ENCODE data around the gene ROGDI. TPM values are rescaled to one million over a fixed set of nuclear protein-coding genes. Genes with fewer than 3 reads are reported as not detected.

Gene ROGDI
- total RNA-seq, 2 experiments from 2014 or later = 9.4 to 11.0 TPM

GRCh38 chr16:4832698-4833343 is 30.4 kb upstream of the ROGDI start:
- peaks cover 83% of the 10 kb centered on the region for H3K36me3 Mint-ChIP-seq (ENCODE audit: low read depth)
- H3K27ac Mint-ChIP-seq = no peak overlapping the region
- H3K4me1 Mint-ChIP-seq (ENCODE audit: low read depth) = peaks cover 5% of the 10 kb centered on the region
- no peak for DNase-seq
- no peaks in the 10 kb centered on the region for H3K27me3 Mint-ChIP-seq
- Histone ChIP-seq H3K27ac (ENCODE audit: low read depth in 1 of 2, low read length in 2 of 2) (no peak overlapping the region), H3K36me3 (ENCODE audit: insufficient read depth, low read length) (peaks cover 76% of the 10 kb centered on the region), H3K4me1 (ENCODE audit: insufficient read depth, low read length) (no peaks in the 10 kb centered on the region), H3K9me3 (ENCODE audit: control insufficient read depth in 1 of 2, insufficient read depth in 1 of 2, low read length in 2 of 2) (no peaks in the 10 kb centered on the region), H3K4me3 (ENCODE audit: low read length) (no peak overlapping the region), H3K27me3 (ENCODE audit: control insufficient read depth in 1 of 2, insufficient read depth in 2 of 2, low read length in 2 of 2) (no peaks in the 10 kb centered on the region)
- ChIA-PET POLR2A (interaction anchor here (0.7 kb wide), 1 partner anchor 65 kb away, joined by 3 read pairs; no protein-coding TSS in a partner anchor), CTCF (no interaction called here)
- ATAC-seq (ENCODE audit: poor library complexity) = no peak
- TF ChIP-seq, protein P1, sequence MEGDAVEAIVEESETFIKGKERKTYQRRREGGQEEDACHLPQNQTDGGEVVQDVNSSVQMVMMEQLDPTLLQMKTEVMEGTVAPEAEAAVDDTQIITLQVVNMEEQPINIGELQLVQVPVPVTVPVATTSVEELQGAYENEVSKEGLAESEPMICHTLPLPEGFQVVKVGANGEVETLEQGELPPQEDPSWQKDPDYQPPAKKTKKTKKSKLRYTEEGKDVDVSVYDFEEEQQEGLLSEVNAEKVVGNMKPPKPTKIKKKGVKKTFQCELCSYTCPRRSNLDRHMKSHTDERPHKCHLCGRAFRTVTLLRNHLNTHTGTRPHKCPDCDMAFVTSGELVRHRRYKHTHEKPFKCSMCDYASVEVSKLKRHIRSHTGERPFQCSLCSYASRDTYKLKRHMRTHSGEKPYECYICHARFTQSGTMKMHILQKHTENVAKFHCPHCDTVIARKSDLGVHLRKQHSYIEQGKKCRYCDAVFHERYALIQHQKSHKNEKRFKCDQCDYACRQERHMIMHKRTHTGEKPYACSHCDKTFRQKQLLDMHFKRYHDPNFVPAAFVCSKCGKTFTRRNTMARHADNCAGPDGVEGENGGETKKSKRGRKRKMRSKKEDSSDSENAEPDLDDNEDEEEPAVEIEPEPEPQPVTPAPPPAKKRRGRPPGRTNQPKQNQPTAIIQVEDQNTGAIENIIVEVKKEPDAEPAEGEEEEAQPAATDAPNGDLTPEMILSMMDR (IDR thresholded peaks at IDR 0.05) = no peak
- no peaks in the 10 kb centered on the region for H3K9me3 Mint-ChIP-seq
- intact Hi-C loops (cut with DNase I, micrococcal nuclease) = no loop called here
- no peak overlapping the region for H3K4me3 Mint-ChIP-seq

DNA sequence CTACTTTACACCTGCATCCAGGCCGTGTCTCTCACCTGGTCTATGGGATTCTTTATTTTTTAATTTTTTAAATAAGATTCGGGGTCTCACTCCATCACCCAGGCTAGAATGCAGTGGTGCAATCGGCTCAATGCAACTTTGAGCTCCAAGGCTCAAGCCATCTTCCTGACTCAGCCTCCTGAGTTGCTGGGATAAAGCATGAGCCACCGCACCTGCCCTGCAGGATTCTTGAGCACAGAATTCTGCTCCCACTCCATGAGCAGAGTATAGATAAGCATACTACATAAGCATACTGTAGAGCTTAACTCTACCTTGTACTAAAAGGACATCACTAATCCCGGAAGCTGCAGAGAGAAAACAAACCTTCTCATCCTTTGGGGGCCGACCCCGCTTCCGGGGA is 29.2 kb upstream of the ROGDI start:
- TF ChIP-seq, protein P1 (IDR thresholded peaks at IDR 0.05) = no peak
- peaks cover 84% of the 10 kb centered on the region for H3K36me3 Mint-ChIP-seq (ENCODE audit: low read depth)
- no peaks in the 10 kb centered on the region for H3K27me3 Mint-ChIP-seq
- no peak overlapping the region for H3K27ac Mint-ChIP-seq
- no peak for DNase-seq
- H3K9me3 Mint-ChIP-seq = no peaks in the 10 kb centered on the region
- CTCF ChIA-PET = no interaction called here
- Histone ChIP-seq H3K4me3 (ENCODE audit: low read length) (no peak overlapping the region), H3K9me3 (ENCODE audit: control insufficient read depth in 1 of 2, insufficient read depth in 1 of 2, low read length in 2 of 2) (no peaks in the 10 kb centered on the region), H3K27ac (ENCODE audit: low read depth in 1 of 2, low read length in 2 of 2) (no peak overlapping the region), H3K4me1 (ENCODE audit: insufficient read depth, low read length) (no peaks in the 10 kb centered on the region), H3K36me3 (ENCODE audit: insufficient read depth, low read length) (peaks cover 77% of the 10 kb centered on the region), H3K27me3 (ENCODE audit: control insufficient read depth in 1 of 2, insufficient read depth in 2 of 2, low read length in 2 of 2) (no peaks in the 10 kb centered on the region)
- peaks cover 5% of the 10 kb centered on the region for H3K4me1 Mint-ChIP-seq (ENCODE audit: low read depth)
- ATAC-seq (ENCODE audit: poor library complexity) = no peak
- POLR2A ChIA-PET = no interaction called here
- intact Hi-C loops (cut with DNase I, micrococcal nuclease) = no loop called here
- H3K4me3 Mint-ChIP-seq = no peak overlapping the region

GRCh38 chr16:4830408-4830807 is 28.0 kb upstream of the ROGDI start:
- Mint-ChIP-seq H3K36me3 (ENCODE audit: low read depth) (peaks cover 87% of the 10 kb centered on the region), H3K4me3 (no peak overlapping the region), H3K27ac (no peak overlapping the region), H3K27me3 (no peaks in the 10 kb centered on the region), H3K9me3 (no peaks in the 10 kb centered on the region), H3K4me1 (ENCODE audit: low read depth) (peaks cover 5% of the 10 kb centered on the region)
- POLR2A ChIA-PET = no interaction called here
- Histone ChIP-seq H3K4me1 (ENCODE audit: insufficient read depth, low read length) (no peaks in the 10 kb centered on the region), H3K27ac (ENCODE audit: low read depth in 1 of 2, low read length in 2 of 2) (no peak overlapping the region), H3K36me3 (ENCODE audit: insufficient read depth, low read length) (peaks cover 77% of the 10 kb centered on the region), H3K9me3 (ENCODE audit: control insufficient read depth in 1 of 2, insufficient read depth in 1 of 2, low read length in 2 of 2) (no peaks in the 10 kb centered on the region), H3K4me3 (ENCODE audit: low read length) (no peak overlapping the region), H3K27me3 (ENCODE audit: control insufficient read depth in 1 of 2, insufficient read depth in 2 of 2, low read length in 2 of 2) (no peaks in the 10 kb centered on the region)
- DNase-seq (no peak), ATAC-seq (ENCODE audit: poor library complexity) (no peak)
- CTCF ChIA-PET = no interaction called here
- intact Hi-C loops (cut with DNase I, micrococcal nuclease) = no loop called here
- TF ChIP-seq, protein P1 (IDR thresholded peaks at IDR 0.05) = no peak
